KMS-11 (cell line): Measurements from ENCODE around the gene RBMS3.

Experiments
- H2AFZ ChIP-seq: fragments of 200-600 bp; sonication (generic); 2 replicates; pipeline ENCODE4 v1.6.1; 2016; ENCODE audit warnings: antibody characterized with exemption, mixed run types, low read depth
- H3K27ac ChIP-seq: fragments of 200-600 bp; sonication (generic); 2 replicates; pipeline ENCODE4 v1.6.1; 2016; ENCODE audit warnings: mild to moderate bottlenecking, mixed run types
- H3K27me3 ChIP-seq: fragments of 200-600 bp; sonication (generic); 2 replicates; pipeline ENCODE4 v1.6.1; 2017; ENCODE audit warnings: mild to moderate bottlenecking, low read depth, mixed run types, moderate library complexity; ENCODE audit not compliant: insufficient read depth
- H3K36me3 ChIP-seq: fragments of 200-600 bp; sonication (generic); 2 replicates; pipeline ENCODE4 v1.6.1; 2017; ENCODE audit warnings: mild to moderate bottlenecking, mixed run types; ENCODE audit not compliant: insufficient read depth
- H3K4me1 ChIP-seq: fragments of 200-600 bp; sonication (generic); 2 replicates; pipeline ENCODE4 v1.6.1; 2016; ENCODE audit warnings: mild to moderate bottlenecking, low read depth, mixed run types; ENCODE audit not compliant: poor library complexity, severe bottlenecking
- H3K4me2 ChIP-seq: fragments of 200-600 bp; sonication (generic); 2 replicates; pipeline ENCODE4 v1.7.0; 2016; ENCODE audit warnings: mild to moderate bottlenecking, mixed run types
- H3K4me3 ChIP-seq: fragments of 200-600 bp; sonication (generic); IDR thresholded peaks from 2 replicates; pipeline ENCODE4 v1.6.1; 2017; ENCODE audit warnings: low read depth, low read length, mixed read lengths; ENCODE audit not compliant: insufficient read depth
- H3K79me2 ChIP-seq: fragments of 200-600 bp; sonication (generic); 2 replicates; pipeline ENCODE4 v1.6.1; 2016; ENCODE audit warnings: low read depth, mixed run types; ENCODE audit not compliant: insufficient read depth
- H3K9ac ChIP-seq: fragments of 200-600 bp; sonication (generic); 2 replicates; pipeline ENCODE4 v1.6.1; 2016; ENCODE audit warnings: mild to moderate bottlenecking, mixed run types
- H4K20me1 ChIP-seq: fragments of 200-600 bp; sonication (generic); 2 replicates; pipeline ENCODE4 v1.6.1; 2016; ENCODE audit warnings: mild to moderate bottlenecking, mixed run types; ENCODE audit not compliant: insufficient read depth
- TF ChIP-seq, protein P1 (sequence below): fragments of 200-600 bp; sonication (generic); conservative IDR thresholded peaks from 2 replicates; pipeline ENCODE4 v1.6.1; 2017; ENCODE audit warnings: low read depth, mild to moderate bottlenecking, antibody characterized with exemption, low read length, moderate library complexity, mixed read lengths

The RBMS3 gene

DNA sequence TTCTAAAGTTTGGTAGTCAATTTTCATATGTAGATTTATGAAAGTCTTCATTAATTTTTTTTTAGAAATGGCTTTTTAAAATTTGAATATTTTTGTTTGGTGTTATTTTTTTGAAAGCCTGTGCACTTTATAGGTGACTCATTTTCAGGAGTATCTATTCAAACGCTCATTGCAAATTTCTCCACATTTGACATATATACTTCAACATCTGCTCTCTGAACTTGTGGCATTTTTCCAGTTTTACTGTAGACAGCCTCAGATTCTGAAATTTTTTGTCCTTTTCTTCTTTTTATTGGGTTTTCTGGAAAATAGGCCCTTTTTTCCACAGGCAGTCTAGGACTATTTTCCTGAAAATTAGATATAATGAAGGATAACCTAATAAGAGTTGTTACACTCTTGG is 396.6 kb downstream of the RBMS3 start:
- Histone ChIP-seq H3K9ac (no peak overlapping the region), H3K4me1 (no peaks in the 10 kb centered on the region), H3K4me2 (no peak overlapping the region), H3K79me2 (no peaks in the 10 kb centered on the region), H3K27ac (no peak overlapping the region), H3K27me3 (no peaks in the 10 kb centered on the region), H3K36me3 (no peaks in the 10 kb centered on the region), H3K4me3 (no peak overlapping the region), H4K20me1 (no peaks in the 10 kb centered on the region), H2AFZ (no peak overlapping the region)
- TF ChIP-seq, protein P1, sequence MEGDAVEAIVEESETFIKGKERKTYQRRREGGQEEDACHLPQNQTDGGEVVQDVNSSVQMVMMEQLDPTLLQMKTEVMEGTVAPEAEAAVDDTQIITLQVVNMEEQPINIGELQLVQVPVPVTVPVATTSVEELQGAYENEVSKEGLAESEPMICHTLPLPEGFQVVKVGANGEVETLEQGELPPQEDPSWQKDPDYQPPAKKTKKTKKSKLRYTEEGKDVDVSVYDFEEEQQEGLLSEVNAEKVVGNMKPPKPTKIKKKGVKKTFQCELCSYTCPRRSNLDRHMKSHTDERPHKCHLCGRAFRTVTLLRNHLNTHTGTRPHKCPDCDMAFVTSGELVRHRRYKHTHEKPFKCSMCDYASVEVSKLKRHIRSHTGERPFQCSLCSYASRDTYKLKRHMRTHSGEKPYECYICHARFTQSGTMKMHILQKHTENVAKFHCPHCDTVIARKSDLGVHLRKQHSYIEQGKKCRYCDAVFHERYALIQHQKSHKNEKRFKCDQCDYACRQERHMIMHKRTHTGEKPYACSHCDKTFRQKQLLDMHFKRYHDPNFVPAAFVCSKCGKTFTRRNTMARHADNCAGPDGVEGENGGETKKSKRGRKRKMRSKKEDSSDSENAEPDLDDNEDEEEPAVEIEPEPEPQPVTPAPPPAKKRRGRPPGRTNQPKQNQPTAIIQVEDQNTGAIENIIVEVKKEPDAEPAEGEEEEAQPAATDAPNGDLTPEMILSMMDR: no peak

GRCh38 chr3:29679944-29680343 is 399.1 kb downstream of the RBMS3 start:
- H3K4me2 ChIP-seq: no peak overlapping the region
- H3K27ac ChIP-seq: no peak overlapping the region
- H3K4me1 ChIP-seq: peaks cover 9% of the 10 kb centered on the region
- no peaks in the 10 kb centered on the region for H3K79me2 ChIP-seq
- no peaks in the 10 kb centered on the region for H3K36me3 ChIP-seq
- no peak overlapping the region for H3K4me3 ChIP-seq
- no peak overlapping the region for H2AFZ ChIP-seq
- TF ChIP-seq, protein P1: no peak
- no peak overlapping the region for H3K9ac ChIP-seq
- H3K27me3 ChIP-seq: no peaks in the 10 kb centered on the region
- H4K20me1 ChIP-seq: no peaks in the 10 kb centered on the region

GRCh38 chr3:29683018-29683993 is 402.4 kb downstream of the RBMS3 start:
- Histone ChIP-seq H3K36me3 (no peaks in the 10 kb centered on the region), H3K27ac (no peak overlapping the region), H3K4me3 (no peak overlapping the region), H4K20me1 (no peaks in the 10 kb centered on the region), H2AFZ (no peak overlapping the region), H3K4me2 (no peak overlapping the region), H3K4me1 (peaks cover 20% of the 10 kb centered on the region), H3K9ac (no peak overlapping the region), H3K79me2 (no peaks in the 10 kb centered on the region), H3K27me3 (no peaks in the 10 kb centered on the region)
- TF ChIP-seq, protein P1: no peak

DNA sequence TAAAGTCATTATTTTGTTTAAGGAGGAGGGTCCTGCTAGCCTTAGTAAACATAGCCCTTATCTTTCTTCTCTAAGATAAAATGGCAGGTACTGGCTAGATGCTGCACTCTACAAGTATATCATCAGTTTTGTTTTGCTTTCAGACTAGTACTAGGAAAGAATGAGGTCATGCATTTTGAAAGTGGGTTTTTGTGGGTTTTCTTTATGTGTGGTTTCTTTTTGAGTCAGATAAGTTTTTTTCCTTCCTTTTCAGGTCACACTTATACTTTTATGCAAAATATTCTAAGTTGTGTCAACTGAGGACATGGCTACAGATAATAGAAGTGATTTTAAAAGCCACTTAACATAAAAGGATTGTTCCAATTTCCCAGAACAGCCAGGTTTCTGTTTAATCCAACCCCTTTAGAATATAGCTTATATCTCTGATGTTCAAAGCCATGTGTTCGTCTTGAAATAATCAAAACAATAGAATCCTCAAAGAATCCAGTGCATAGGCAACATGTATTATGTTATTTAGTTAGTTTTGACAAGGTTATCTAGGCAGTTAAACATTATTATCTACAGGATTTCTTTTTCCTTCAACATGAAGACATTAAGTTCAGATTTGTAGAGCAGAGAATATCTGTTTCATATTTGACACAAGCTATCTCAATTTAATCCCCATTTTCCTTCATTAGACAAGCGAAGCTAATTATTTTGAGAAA is 406.2 kb downstream of the RBMS3 start:
- Histone ChIP-seq H3K4me2 (no peak overlapping the region; the same call in 1 of the 2 replicates), H3K79me2 (no peaks in the 10 kb centered on the region), H3K27ac (no peak overlapping the region), H4K20me1 (no peaks in the 10 kb centered on the region), H3K9ac (no peak overlapping the region), H3K27me3 (no peaks in the 10 kb centered on the region), H3K36me3 (no peaks in the 10 kb centered on the region), H3K4me3 (no peak overlapping the region), H3K4me1 (peaks cover 20% of the 10 kb centered on the region), H2AFZ (no peak overlapping the region)
- TF ChIP-seq, protein P1: no peak
